K562 treated with DMSO at 1 percent for 4 hours (cell line): ENCODE results near the gene ZNF189. TPM values are rescaled to one million over a fixed set of nuclear protein-coding genes. Genes with fewer than 3 reads are reported as not detected.

Experiments used
- total RNA-seq: library from RNA; unstranded; fragments of 300-600 nt; gene quantifications from 2 replicates; pipeline ENCODE4 v1.2.3, GENCODE V29; 2022; ENCODE audit not compliant: insufficient read depth

ZNF189 gene
- total RNA-seq, result 3.2 and 5.2 TPM in 2 replicates

GRCh38 chr9:101398068-101398929, at the start of gene ZNF189, which contains the start of gene MRPL50:
Gene ZNF189, plus strand, starts transcription at chr9:101398851. Its CDS starts 306 bp downstream, at chr9:101399157.
Gene MRPL50, minus strand, starts transcription at chr9:101398618. Its CDS starts 26 bp downstream, at chr9:101398592.

GRCh38 chr9:101384873-101385536, 13.6 kb upstream of the ZNF189 start, which contains the start of gene BAAT:
Gene BAAT, minus strand, starts transcription at chr9:101385006. Its CDS starts 13,602 bp downstream, at chr9:101371404.

GRCh38 chr9:101435601-101436079, 37.0 kb downstream of the ZNF189 start, which contains the start of gene ALDOB:
Gene ALDOB, minus strand, starts transcription at chr9:101435774. Its CDS starts 4,887 bp downstream, at chr9:101430887.

Other genes with a start within 250 kb of the ZNF189 start
- 0.94 and 0.95 TPM in 2 replicates for gene BAAT, start 13.8 kb upstream of the ZNF189 start, total RNA-seq
- gene MRPL50, start 233 bp upstream of the ZNF189 start, total RNA-seq, result 7.0 and 7.7 TPM in 2 replicates
- gene ALDOB, start 36.9 kb downstream of the ZNF189 start, total RNA-seq, result not detected in 2 replicates
- gene RNF20, start 135.0 kb downstream of the ZNF189 start, total RNA-seq, result 18.6 and 18.9 TPM in 2 replicates
- not detected in 2 replicates for gene PPP3R2, start 196.1 kb downstream of the ZNF189 start, total RNA-seq